ENCODE data around the gene TEC. TPM values are rescaled to one million over a fixed set of nuclear protein-coding genes. Genes with fewer than 3 reads are reported as not detected.

TEC gene
- total RNA-seq: 0.91 and 1.8 TPM in 2 replicates

DNA sequence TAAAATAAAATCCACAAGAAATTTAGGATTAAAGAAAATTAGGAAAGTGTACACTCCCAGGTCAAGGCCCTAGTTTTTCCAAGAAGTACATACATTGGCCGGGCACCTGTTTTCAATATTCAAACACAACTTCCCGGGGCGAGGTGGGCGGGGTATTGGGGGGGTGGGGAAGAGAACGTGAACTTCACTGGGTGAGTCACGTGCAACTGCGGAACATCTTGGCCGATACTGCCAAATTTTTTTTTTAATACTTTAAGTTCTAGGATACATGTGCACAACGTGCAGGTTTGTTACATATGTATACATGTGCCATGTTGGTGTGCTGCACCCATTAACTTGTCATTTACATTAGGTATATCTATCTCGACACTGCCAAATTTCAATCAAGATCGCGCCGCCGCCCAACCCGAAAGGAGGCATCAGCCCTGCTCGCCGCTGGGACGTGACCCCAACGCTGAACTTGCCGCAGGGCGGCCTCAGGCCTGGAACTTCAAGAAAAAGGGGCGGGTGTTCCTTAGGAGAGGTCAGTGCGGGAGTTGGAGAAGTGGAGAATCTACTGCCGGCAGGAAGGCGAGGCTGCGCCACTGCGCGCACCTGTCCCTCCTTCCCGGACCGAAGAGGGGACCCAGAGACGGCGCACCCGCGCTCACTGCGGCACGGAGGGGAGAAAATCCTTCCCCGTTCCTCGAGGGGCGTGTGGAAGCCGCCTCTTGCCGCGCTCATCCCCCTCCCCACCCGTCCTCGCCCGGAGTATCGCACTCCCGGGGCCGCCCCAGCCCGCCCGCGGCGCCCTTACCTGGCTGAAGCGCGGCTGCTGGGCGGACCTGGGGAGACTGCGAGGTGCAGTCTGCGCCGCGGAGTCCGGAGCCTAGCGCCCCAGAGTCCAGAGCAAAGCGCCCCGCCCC lies at the start of gene TEC:
TEC (minus strand) TSS at position 883 of the 905 bp plus-strand sequence. CDS start 41,224 bp downstream, outside the sequence.

DNA sequence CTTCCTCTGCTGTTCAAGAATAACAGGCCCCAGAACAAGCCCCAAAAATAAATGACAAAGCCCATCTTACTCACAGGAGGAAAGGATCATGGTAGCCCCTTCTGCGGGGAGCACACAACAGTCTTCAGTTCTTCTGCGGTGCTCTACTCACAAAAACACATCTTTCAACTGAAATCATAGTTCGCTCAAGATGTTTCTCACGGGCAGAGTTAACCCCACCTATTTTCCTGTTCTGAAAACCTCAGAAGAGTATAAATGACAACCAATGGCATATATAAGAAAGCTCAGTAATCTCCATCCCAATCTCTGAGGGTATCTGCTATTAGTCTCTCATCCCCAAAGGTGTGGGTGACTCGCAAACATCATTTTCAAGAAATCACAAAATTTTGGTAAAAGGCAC lies 135.6 kb downstream of the TEC start, which contains the start of gene TXK:
TXK (minus strand) TSS at position 170 of the 400 bp plus-strand sequence; CDS start at position 90, 80 bp downstream.

Small RNA genes lying within 50 kb of the gene (small RNA-seq; reads per million reads assigned to genes)
- gene RF00019: not detected
- not detected for gene RF00026
- gene RNU6-838P: not detected

Other genes starting within 250 kb of the TEC start
- gene TXK, start 135.6 kb downstream of the TEC start, total RNA-seq: 0.13 and 0.54 TPM in 2 replicates
- 73.6 and 107 TPM in 2 replicates for gene SLAIN2, start 71.7 kb upstream of the TEC start, total RNA-seq
- not detected in 2 replicates for gene SLC10A4, start 213.5 kb upstream of the TEC start, total RNA-seq
- gene ZAR1, start 220.4 kb upstream of the TEC start, total RNA-seq: not detected in 2 replicates

Measured in articular chondrocyte of knee joint (primary cell).